GM12878 (cell line): Measurements from ENCODE around the gene CTNNA2.

ENCODE experiments used
- ASH2L ChIP-seq: fragments of 300-600, 200-600 bp; sonication (generic); IDR thresholded peaks from 2 replicates; pipeline ENCODE4 v1.6.1; 2017; ENCODE audit warnings: low read depth, mild to moderate bottlenecking, borderline replicate concordance
- CREB1 ChIP-seq: IDR thresholded peaks from 2 replicates; pipeline ENCODE4 v1.6.1; 2012; ENCODE audit warnings: low read depth, mild to moderate bottlenecking, inconsistent platforms
- EED ChIP-seq: sonication (generic); IDR thresholded peaks from 2 replicates; pipeline ENCODE4 v1.6.1; 2016; ENCODE audit warnings: antibody characterized with exemption, low read depth
- EZH2 ChIP-seq: IDR thresholded peaks from 2 replicates; pipeline ENCODE4 v1.6.1; 2012; ENCODE audit warnings: low read depth, mild to moderate bottlenecking, control low read depth, inconsistent platforms, low read length, borderline replicate concordance; ENCODE audit not compliant: control insufficient read depth
- FOXK2 ChIP-seq: fragments of 450-650 bp; IDR thresholded peaks from 2 replicates; pipeline ENCODE4 v1.6.1; 2017; ENCODE audit warnings: mild to moderate bottlenecking, moderate library complexity
- KDM1A ChIP-seq: fragments of 200-600 bp; sonication (generic); IDR thresholded peaks from 2 replicates; pipeline ENCODE4 v1.6.1; 2016; ENCODE audit warnings: borderline replicate concordance
- NKRF ChIP-seq: fragments of 450-650 bp; conservative IDR thresholded peaks from 2 replicates; pipeline ENCODE4 v1.6.1; 2017; ENCODE audit warnings: mild to moderate bottlenecking, moderate library complexity
- RCOR1 ChIP-seq: conservative IDR thresholded peaks from 2 replicates; pipeline ENCODE4 v1.6.1; 2012; ENCODE audit warnings: low read depth, low read length, improper control_type of control experiment
- SIX5 ChIP-seq: IDR thresholded peaks from 2 replicates; pipeline ENCODE4 v1.6.1; 2011; ENCODE audit warnings: mild to moderate bottlenecking, low read depth, low read length, moderate library complexity; ENCODE audit not compliant: severe bottlenecking
- TF ChIP-seq, protein P1 (sequence below), 3 experiments: IDR thresholded peaks in 2 of 3; conservative IDR thresholded peaks in 1 of 3; 2 replicates each; pipeline ENCODE4 v1.5.1; 2011; ENCODE audit warnings: low read depth in 3 of 3, low read length in 3 of 3, mild to moderate bottlenecking in 3 of 3, control low read depth in 2 of 3, moderate library complexity in 2 of 3, inconsistent platforms in 1 of 3, mixed read lengths in 1 of 3; ENCODE audit not compliant: control insufficient read depth in 2 of 3, insufficient read depth in 1 of 3; ENCODE audit errors: extremely low read depth in 1 of 3
- TF ChIP-seq, protein P2 (sequence below): fragments of 450-650 bp; IDR thresholded peaks from 2 replicates; pipeline ENCODE4 v1.6.1; 2017; ENCODE audit warnings: antibody characterized with exemption, mild to moderate bottlenecking, moderate library complexity
- TF ChIP-seq, protein P3 (sequence below): IDR thresholded peaks from 2 replicates; pipeline ENCODE4 v1.6.1; 2012; ENCODE audit warnings: low read depth, low read length, improper control_type of control experiment

DNA sequence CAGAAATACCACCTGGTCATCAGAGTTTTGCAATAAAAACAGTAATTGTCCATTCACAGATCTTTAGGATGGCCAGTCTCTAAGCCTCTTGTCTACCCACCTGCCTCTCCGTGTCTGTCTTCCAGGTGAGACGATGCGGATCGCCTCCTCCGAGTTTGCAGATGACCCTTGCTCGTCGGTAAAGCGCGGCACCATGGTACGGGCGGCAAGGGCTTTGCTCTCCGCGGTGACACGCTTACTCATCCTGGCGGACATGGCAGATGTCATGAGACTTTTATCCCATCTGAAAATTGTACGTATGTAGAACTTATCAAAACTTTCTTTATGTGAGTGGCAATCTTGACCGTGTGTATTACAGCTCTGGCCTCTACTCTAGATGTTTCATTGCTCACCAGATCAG is 345.0 kb downstream of the CTNNA2 start:
- no peak for TF ChIP-seq EZH2
- no peak for TF ChIP-seq SIX5
- TF ChIP-seq, protein P1, sequence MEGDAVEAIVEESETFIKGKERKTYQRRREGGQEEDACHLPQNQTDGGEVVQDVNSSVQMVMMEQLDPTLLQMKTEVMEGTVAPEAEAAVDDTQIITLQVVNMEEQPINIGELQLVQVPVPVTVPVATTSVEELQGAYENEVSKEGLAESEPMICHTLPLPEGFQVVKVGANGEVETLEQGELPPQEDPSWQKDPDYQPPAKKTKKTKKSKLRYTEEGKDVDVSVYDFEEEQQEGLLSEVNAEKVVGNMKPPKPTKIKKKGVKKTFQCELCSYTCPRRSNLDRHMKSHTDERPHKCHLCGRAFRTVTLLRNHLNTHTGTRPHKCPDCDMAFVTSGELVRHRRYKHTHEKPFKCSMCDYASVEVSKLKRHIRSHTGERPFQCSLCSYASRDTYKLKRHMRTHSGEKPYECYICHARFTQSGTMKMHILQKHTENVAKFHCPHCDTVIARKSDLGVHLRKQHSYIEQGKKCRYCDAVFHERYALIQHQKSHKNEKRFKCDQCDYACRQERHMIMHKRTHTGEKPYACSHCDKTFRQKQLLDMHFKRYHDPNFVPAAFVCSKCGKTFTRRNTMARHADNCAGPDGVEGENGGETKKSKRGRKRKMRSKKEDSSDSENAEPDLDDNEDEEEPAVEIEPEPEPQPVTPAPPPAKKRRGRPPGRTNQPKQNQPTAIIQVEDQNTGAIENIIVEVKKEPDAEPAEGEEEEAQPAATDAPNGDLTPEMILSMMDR (IDR thresholded peaks at IDR 0.05 in 2 of 3, conservative IDR thresholded peaks at IDR 0.05 in 1 of 3; ENCODE audit: control insufficient read depth in 2 of 3, extremely low read depth in 1 of 3, insufficient read depth in 1 of 3, low read depth in 3 of 3, low read length in 3 of 3): no peak
- TF ChIP-seq RCOR1: no peak
- no peak for TF ChIP-seq NKRF
- no peak for TF ChIP-seq FOXK2
- TF ChIP-seq KDM1A: no peak
- TF ChIP-seq, protein P2, sequence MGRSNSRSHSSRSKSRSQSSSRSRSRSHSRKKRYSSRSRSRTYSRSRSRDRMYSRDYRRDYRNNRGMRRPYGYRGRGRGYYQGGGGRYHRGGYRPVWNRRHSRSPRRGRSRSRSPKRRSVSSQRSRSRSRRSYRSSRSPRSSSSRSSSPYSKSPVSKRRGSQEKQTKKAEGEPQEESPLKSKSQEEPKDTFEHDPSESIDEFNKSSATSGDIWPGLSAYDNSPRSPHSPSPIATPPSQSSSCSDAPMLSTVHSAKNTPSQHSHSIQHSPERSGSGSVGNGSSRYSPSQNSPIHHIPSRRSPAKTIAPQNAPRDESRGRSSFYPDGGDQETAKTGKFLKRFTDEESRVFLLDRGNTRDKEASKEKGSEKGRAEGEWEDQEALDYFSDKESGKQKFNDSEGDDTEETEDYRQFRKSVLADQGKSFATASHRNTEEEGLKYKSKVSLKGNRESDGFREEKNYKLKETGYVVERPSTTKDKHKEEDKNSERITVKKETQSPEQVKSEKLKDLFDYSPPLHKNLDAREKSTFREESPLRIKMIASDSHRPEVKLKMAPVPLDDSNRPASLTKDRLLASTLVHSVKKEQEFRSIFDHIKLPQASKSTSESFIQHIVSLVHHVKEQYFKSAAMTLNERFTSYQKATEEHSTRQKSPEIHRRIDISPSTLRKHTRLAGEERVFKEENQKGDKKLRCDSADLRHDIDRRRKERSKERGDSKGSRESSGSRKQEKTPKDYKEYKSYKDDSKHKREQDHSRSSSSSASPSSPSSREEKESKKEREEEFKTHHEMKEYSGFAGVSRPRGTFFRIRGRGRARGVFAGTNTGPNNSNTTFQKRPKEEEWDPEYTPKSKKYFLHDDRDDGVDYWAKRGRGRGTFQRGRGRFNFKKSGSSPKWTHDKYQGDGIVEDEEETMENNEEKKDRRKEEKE: no peak
- TF ChIP-seq, protein P3, sequence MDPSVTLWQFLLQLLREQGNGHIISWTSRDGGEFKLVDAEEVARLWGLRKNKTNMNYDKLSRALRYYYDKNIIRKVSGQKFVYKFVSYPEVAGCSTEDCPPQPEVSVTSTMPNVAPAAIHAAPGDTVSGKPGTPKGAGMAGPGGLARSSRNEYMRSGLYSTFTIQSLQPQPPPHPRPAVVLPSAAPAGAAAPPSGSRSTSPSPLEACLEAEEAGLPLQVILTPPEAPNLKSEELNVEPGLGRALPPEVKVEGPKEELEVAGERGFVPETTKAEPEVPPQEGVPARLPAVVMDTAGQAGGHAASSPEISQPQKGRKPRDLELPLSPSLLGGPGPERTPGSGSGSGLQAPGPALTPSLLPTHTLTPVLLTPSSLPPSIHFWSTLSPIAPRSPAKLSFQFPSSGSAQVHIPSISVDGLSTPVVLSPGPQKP: no peak
- no peak for TF ChIP-seq CREB1
- TF ChIP-seq ASH2L: no peak
- TF ChIP-seq EED: no peak
